ENCODE data around the gene PIK3C2G.
A peak's percentile ranks its signal among the peaks of the same experiment; 100 is the strongest.
"Not testable (repeated sequence)": the region's sequence is repeated elsewhere in the genome, so short reads cannot be mapped to it uniquely, and the experiment has no call there.

PIK3C2G gene

GRCh38 chr12:18483698-18484325 lies 222.5 kb downstream of the PIK3C2G start:
- ChIA-PET CTCF (no interaction called here), POLR2A (no interaction called here)
- TF ChIP-seq, protein P1, sequence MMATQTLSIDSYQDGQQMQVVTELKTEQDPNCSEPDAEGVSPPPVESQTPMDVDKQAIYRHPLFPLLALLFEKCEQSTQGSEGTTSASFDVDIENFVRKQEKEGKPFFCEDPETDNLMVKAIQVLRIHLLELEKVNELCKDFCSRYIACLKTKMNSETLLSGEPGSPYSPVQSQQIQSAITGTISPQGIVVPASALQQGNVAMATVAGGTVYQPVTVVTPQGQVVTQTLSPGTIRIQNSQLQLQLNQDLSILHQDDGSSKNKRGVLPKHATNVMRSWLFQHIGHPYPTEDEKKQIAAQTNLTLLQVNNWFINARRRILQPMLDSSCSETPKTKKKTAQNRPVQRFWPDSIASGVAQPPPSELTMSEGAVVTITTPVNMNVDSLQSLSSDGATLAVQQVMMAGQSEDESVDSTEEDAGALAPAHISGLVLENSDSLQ (IDR thresholded peaks at IDR 0.05), result 0 out of 2 replicates have a peak, but pooled peaks have one; percentile 1
- TF ChIP-seq TARDBP (IDR thresholded peaks at IDR 0.05), result no peak
- TF ChIP-seq ARNT (IDR thresholded peaks at IDR 0.05), result no peak
- no peak for TF ChIP-seq BHLHE40 (IDR thresholded peaks at IDR 0.05; ENCODE audit: borderline replicate concordance)
- DNase-seq (ENCODE audit: extremely low spot score), result no peak

DNA sequence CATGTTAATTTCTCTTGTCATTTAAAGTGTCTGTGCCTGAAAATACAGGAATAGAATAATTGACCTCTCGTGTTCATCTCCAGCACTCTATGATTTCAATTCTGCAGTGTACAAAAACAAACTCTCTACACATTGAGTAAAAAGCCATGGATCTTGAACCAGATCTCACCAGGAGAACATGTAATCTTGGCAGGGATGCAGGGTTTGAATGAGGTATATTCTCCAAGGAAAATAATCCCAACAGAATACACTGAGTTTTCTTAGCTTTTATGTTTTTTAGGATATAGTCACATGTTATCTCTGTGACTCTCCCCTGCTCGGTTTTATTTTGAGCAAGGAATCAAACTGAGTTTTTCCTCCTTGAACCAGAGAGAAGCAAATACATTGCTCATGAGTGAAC lies 224.7 kb downstream of the PIK3C2G start:
- no peak for TF ChIP-seq ELF4 (IDR thresholded peaks at IDR 0.05)
- no peak for TF ChIP-seq TARDBP (IDR thresholded peaks at IDR 0.05)
- TF ChIP-seq NFRKB (IDR thresholded peaks at IDR 0.05), result no peak
- TF ChIP-seq, protein P1 (IDR thresholded peaks at IDR 0.05), result no peak
- no peak for TF ChIP-seq SP1 (IDR thresholded peaks at IDR 0.05)
- no peak for TF ChIP-seq FOXA1 (IDR thresholded peaks at IDR 0.05)
- TF ChIP-seq L3MBTL2 (conservative IDR thresholded peaks at IDR 0.05), result no peak
- TF ChIP-seq HDGF (IDR thresholded peaks at IDR 0.05; ENCODE audit: borderline replicate concordance), result no peak
- TF ChIP-seq BHLHE40 (IDR thresholded peaks at IDR 0.05; ENCODE audit: borderline replicate concordance), result no peak
- no peak for TF ChIP-seq ZNF384 (IDR thresholded peaks at IDR 0.05)
- no peak for TF ChIP-seq ARNT (IDR thresholded peaks at IDR 0.05)
- TF ChIP-seq LEF1 (IDR thresholded peaks at IDR 0.05; ENCODE audit: borderline replicate concordance), result no peak
- POLR2A ChIA-PET, result no interaction called here
- DNase-seq (ENCODE audit: extremely low spot score), result no peak

GRCh38 chr12:18487509-18487908 lies 226.2 kb downstream of the PIK3C2G start:
- POLR2A ChIA-PET, result no interaction called here
- no peak for TF ChIP-seq TARDBP (IDR thresholded peaks at IDR 0.05)
- no peak for TF ChIP-seq L3MBTL2 (conservative IDR thresholded peaks at IDR 0.05)
- no peak for TF ChIP-seq ARNT (IDR thresholded peaks at IDR 0.05)
- TF ChIP-seq BHLHE40 (IDR thresholded peaks at IDR 0.05; ENCODE audit: borderline replicate concordance), result no peak
- TF ChIP-seq SUZ12 (IDR thresholded peaks at IDR 0.05), result no peak
- TF ChIP-seq FOXM1 (IDR thresholded peaks at IDR 0.05; ENCODE audit: borderline replicate concordance), result no peak
- TF ChIP-seq ELF4 (IDR thresholded peaks at IDR 0.05), result no peak
- no peak for TF ChIP-seq FOXA1 (IDR thresholded peaks at IDR 0.05)
- no peak for TF ChIP-seq NFRKB (IDR thresholded peaks at IDR 0.05)
- no peak for TF ChIP-seq FOXK2 (IDR thresholded peaks at IDR 0.05)
- TF ChIP-seq, protein P1 (IDR thresholded peaks at IDR 0.05), result no peak
- no peak for TF ChIP-seq SP1 (IDR thresholded peaks at IDR 0.05)
- no peak for TF ChIP-seq HDGF (IDR thresholded peaks at IDR 0.05; ENCODE audit: borderline replicate concordance)
- TF ChIP-seq ZNF384 (IDR thresholded peaks at IDR 0.05), result no peak
- TF ChIP-seq LEF1 (IDR thresholded peaks at IDR 0.05; ENCODE audit: borderline replicate concordance), result no peak
- no peak for TF ChIP-seq CTBP1 (IDR thresholded peaks at IDR 0.05; ENCODE audit: borderline replicate concordance)
- CTCF ChIA-PET, result no interaction called here
- DNase-seq (ENCODE audit: extremely low spot score), result no peak

More for the DNA sequence above, 224.7 kb downstream of the PIK3C2G start:
- CTCF ChIA-PET, result no interaction called here

DNA sequence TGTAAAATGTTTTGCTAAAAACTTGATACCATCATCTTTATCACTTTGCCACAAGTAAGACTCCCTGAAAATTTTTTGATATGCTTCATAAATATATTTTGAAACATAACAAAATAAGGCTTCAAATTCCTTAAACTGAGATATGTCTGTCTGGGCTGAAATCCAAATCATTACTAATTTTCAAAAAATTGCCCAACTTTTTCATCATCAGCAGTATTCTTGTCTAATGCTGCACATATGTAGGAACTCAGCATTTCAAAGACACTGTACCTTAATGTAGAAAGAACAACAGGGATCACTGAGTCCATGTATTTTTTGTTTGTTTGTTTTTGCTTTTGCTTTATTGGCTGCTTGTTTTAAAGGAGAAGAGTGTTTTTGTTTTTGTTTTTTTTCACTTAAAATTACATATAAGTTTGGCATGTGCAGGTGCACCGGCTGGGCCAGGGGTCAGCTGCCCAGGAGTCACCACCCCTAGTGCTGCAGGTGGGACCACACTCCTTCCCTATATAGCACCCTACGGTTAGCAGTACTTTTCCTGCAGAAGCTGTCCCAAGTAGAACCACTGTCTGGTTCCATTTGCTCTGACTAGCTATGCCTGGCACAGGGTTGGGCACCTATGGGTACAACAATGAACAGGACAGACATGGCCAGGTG lies 231.2 kb downstream of the PIK3C2G start:
- TF ChIP-seq HDGF (IDR thresholded peaks at IDR 0.05; ENCODE audit: borderline replicate concordance) (no peak), ELF4 (IDR thresholded peaks at IDR 0.05) (no peak), LEF1 (IDR thresholded peaks at IDR 0.05; ENCODE audit: borderline replicate concordance) (no peak), BHLHE40 (IDR thresholded peaks at IDR 0.05; ENCODE audit: borderline replicate concordance) (no peak), NFRKB (IDR thresholded peaks at IDR 0.05) (no peak)
- ChIA-PET POLR2A (no interaction called here), CTCF (no interaction called here)
- DNase-seq (ENCODE audit: extremely low spot score), result no peak

DNA sequence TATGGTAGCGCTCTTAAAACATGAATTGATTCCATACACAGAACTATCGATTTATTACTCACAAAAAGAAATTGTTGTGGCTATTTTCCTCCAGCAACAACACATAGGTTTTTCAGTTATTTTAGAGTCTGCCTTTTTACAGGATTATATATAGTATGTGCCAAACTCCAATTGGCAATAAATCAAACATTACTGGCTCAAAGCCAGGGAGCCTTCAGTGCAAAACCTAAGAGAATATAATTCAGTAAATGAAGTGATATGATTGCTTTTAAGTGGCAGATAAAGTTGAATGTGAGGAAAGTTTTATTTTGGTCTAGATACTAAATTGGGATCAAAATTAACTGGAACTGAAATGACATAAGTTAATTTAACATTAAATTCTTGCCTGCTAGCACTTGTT lies 234.8 kb downstream of the PIK3C2G start:
- ChIA-PET POLR2A (no interaction called here), CTCF (no interaction called here)
- TF ChIP-seq, protein P1 (IDR thresholded peaks at IDR 0.05), result peak; percentile 39; the same call in 1 of the 2 replicates
- no peak for TF ChIP-seq FOXA1 (IDR thresholded peaks at IDR 0.05)
- DNase-seq (ENCODE audit: extremely low spot score), result no peak

DNA sequence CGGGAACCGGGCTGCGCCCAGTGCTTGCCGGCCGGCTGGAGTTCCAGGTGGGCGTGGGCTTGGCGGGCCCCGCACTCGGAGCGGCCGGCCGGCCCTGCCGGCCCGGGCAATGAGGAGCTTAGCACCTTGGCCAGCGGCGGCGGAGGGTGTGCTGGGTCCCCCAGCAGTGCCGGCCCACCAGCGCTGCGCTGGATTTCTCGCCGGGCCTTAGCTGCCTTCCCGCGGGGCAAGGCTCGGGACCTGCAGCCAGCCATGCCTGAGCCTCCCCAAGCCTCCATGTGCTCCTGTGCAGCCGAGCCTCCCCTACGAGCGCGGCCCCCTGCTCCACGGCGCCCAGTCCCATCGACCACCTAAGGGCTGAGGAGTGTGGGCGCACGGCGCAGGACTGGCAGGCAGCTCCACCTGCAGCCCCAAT lies 238.8 kb downstream of the PIK3C2G start:
- CTCF ChIA-PET; POLR2A ChIA-PET; DNase-seq (ENCODE audit: extremely low spot score): not testable (repeated sequence)

- CTCF ChIA-PET; DNase-seq (ENCODE audit: extremely low spot score); POLR2A ChIA-PET: not testable (repeated sequence)
These were observed 239.4 kb downstream of the PIK3C2G start for GRCh38 chr12:18500736-18501135.

All from HEK293T (cell line).